Measurements from ENCODE around the gene SLC29A4.

SLC29A4 gene

DNA sequence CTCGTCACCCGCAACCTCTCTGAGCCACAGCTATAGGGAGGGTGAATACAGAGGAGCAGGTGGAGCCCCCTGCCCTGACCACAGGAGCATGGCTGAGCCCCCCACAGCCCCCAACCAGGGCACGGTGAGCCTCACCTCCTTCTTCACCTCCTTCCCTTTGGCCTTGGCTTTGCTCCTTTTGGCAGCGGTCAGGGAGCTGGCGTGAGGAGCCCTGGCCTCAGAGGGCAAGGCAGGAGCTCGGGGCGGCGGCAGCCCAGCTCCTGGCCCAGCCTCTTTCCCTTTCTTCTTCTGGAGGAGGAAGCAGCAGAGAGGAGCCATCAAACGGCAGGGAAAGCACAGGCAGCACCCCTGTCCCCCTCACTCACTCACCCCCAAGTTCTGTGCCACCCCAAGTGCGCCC, 42.2 kb downstream of the SLC29A4 start:
- DNase-seq, result no peak

DNA sequence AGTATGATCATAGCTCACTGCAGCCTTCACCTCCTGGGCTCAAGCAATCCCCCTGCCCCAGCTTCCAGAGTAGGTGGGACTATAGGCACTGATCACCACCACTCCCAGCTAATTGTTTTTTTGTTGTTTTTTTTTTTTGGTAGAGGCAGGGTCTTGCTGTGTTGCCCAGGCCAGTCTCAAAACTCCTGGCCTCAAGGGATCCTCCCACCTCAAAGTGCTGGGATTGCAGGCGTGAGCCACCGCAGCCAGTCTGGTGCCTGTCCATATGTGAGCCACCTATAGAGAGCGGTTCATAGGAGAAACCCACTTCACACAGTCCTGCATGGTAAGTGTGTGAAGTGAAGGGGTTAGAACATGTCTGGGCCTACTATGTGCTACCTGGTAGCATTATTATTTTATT, 47.5 kb downstream of the SLC29A4 start:
- no peak for DNase-seq

DNA sequence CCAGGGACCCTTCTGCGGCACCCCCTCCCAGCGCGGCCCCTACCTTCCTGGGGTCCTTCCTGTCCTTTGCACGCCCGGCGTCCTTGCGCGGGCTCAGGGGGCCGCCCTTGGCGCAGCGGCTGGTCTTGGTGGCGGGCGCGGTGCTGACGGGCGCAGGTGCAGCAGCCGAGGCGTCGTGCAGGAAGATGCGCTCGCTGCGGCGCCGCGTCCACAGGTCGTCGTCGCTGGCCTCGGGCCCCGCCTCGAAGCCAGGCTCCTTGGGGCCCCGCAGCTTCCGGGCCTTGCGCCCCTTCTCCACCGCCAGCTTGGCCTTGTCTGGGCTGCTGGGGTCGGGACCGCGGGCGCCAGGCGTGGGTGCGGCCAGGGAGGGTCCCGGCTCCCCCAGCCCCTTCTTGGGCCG, 49.8 kb downstream of the SLC29A4 start:
- no peak for DNase-seq

DNA sequence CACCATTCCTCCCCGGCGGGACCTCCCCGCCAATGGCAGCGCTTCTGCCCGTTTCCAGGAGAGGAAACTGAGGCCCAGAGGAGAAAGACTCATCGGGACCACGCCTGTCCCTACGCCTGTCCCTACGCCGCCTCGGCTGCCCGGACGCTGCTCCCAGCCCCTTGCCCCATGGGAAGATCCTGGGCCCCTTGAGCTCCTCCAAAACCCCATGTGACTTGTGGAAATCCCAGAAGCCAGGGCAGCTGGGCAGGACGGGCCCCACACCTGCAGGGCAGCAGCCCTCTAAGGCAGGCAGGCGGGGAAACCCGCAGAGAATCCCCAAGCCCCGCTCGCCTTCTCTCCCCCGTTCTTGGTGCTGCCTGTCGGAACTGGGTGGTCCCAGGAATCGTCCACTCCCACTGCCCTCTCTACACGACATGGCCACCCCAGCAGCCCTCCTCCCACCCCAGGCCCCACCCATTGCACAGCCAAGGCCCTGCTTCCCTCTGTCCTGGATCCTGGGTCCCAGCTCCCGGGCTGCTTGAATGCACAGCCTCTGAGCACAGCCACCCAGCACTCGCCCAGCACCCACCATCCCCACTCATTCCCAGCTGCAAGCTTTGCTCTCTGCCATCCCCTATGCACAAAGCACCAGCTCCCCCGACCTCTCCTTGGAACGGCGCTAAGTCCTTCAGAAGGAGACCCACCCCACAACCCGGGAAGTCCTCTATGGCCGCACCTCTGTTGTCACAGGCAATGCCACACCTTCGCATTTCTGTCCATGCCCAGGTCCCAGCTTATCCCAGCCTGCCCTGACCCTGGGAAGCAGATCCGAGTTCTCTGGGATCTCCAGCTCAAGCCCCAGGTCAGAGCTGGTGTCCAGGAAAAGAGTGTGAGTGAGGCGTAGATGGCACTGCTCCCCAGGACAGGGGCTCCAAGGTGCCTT, 50.6 kb downstream of the SLC29A4 start:
- DNase-seq, result no peak

DNA sequence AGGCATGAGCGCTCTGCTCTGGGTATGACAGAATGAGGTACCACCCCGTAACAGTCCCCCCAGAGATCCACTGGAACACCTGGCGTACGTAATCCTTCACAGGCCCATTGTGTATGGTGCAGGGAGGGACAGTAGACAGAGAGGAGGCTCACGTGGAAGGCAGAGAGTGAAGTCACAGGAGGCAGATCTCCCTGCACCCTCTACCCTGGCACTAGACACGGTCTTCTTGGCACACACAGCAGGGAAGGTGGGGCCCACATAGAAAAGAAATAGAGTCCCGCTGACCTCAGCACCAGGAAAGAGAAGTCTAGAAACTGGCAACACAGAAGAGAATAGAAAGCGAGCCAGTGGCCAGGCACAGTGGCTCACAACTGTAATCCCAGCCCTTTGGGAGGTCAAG, 51.9 kb downstream of the SLC29A4 start:
- no peak for DNase-seq

DNA sequence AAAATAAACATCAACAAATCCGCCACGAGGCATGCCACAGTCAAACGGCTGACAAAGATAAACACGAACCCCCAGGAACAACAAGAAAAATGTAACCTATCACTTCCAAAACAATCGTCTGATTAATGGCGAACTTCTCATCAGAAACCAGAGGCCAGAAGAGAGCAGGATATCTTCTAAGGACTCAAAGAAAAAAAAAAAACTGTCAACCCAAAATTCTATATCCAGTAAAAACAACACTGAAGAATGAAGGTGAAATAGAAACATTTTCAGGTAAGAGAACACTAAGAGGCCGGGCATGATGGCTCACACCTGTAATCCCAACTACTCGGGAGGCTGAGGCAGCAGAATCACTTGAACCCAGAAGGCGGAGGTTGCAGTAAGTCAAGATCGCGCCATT, 54.3 kb downstream of the SLC29A4 start:
- DNase-seq, result no peak

DNA sequence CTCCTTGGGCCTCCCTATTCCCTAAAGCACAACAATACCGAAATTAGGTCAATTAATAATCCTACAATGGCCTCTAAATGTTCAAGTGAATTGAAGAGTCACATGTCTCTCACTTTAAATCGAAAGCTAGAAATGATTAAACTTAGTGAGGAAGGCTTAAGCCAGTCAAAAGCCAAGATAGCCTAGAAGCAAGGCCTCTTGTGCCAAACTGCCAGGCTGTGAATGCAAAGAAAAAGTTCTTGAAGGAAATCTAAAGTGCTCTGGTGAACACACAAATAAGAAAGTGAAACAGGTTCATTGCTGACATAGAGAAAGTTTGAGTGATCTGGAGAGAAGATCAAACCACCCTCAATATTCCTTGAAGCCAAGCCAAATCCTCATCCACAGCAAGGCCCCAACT, 57.2 kb downstream of the SLC29A4 start:
- no peak for DNase-seq

DNA sequence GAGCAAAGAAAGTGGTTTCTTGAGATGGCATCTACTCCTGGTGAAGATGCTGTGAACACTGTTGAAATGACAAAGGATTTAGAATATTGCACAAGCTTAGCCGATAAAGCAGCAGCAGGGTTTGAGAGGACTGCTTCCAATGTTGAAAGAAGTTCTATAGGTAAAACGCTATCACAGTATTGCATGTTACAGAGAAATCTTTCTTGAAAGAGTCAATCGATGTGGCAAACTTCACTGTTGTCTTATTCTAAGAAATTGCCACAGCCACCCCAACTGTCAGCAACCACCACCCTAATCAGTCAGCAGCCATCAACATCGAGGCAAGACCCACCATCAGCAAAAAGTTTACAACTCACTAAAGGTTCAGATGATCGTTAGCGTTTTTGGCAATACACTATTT, 59.9 kb downstream of the SLC29A4 start:
- no peak for DNase-seq

DNA sequence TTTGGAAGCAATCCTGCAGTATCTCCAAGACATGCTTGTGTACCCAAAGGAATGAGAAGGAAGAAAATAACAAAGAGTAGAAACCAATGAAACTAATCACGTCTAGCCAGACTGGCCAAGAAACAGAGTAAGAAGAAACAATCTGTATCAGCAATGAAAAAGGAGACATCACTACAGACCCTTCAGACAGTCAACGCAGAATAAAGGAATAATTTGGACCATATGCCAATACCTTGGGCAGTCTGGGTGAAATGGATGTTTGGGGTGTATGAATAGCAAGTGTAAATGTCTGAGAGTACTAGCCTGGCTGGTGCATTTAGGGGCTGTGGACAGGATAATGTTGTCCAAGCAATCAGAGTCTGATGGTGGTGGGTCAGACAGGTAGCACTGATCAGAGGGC, 61.1 kb downstream of the SLC29A4 start:
- no peak for DNase-seq

DNA sequence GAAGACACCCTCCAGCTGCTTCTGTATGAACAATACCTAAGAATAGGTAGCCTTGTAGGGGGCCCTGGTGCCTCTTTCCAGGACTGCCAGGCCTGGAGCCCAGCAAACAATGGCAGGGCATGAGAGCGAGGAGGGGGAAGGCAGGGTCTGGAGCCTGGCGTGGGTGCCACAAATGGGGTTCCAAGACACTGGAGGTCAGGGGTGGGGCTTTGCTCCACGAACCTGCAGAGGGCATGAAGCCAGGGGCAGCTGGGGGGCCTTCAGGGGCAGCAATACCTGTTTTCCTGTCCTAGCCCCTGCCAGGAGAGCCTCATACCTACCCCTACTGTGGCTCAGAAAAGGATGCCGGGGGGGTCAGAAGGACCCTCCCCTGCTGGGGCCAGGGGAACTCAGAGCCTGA, 61.6 kb downstream of the SLC29A4 start:
- DNase-seq, result no peak

DNA sequence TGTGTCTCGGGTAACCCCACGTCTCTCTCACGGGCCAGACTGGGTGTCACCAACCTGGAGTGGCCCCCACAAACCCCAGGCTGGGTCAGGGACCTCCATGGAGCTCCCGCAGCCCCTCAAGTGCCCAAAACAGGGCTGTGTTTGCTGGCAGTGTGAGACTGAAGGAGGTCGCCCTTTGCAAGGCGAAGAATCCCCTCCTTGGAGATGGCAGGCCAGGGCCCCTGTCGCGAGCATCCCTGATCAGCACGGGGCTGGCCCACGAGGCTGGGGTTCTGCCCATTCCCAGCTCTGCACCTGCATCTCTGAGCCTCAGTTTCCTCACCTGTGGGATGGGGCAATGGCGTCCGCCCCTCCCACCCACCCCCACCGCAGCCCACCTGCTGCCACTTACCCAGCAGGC, 62.4 kb downstream of the SLC29A4 start:
- DNase-seq, result no peak

DNA sequence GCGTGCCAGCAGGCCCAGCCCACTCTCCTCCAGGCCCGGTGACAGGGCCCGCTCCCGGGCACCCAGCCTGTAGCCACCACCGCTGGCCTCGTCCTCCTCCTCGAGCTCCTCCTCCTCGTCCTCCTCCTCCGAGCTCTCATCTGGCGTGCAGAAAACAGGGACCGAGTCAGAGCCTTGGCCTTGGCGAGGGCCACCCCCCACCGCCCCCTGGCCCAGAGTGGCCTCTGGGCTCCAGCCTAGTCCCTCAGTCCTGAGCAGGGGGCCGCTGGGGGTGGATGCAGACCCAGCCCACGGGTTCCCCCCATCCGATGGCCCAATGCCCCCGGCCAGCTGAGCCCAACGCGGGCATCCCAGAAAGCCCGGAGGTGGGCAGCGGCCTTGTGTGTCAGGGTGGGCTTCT, 62.9 kb downstream of the SLC29A4 start:
- no peak for DNase-seq

DNA sequence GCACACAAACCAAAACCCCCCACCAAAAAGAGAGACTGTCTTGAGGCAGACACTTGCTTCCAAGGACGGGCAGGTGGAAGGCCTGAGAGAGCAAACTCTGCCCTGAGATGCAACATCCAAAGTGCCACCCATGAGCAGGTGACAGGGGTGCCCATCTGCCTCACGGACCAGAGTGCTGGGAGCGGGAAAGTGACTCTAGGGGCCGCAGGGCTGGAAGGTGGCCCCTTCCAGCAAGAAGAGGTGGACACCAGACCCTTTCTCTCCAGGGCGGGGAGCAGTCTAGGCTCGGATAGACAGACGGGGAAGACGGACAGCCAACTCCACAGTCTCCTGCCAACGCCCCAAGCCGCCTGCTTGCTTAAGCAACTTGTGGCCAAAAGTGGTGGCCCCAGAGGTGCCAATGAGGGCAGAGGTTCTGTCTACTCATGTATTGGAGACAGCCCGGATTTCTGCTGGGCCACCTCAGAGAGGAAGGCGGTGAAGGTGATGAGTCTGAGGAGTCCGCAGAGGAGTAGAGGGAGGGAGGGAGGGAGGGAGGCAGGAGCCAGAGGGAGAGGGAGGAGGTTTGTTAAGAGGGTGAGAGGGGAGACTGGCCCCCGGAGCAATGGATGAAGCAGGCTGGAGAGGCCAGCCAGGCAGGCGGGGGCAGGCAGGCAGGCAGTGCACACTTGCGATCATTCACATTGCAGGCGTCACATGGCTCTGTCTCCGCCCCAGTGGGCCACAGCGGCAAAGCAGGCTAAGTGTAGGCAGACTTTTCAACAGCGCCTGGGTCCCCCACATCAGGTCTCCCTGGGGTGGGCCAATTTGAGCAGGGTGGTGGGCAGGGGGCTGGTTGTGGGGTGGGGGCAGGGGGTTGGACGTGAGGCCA, 65.6 kb downstream of the SLC29A4 start:
- no peak for DNase-seq

DNA sequence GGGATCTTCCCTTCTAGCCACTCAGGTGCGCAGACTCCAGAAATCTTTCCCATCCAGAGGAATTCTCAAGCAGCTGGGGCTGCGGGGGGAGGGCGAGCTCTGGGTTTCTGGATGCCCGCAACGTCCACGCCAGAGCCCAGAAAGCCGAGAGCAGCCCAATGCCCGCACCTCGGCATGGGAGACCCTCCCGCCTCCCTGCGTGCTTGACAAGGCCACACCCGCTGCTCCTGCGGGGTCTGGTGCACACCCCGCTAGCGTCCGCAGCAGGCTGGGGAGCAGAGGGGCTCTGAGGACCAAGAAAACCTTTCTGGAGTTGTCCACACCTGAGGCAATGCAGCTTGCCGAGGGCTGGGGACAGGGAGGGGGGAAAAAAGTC, 66.2 kb downstream of the SLC29A4 start:
- no peak for DNase-seq

DNA sequence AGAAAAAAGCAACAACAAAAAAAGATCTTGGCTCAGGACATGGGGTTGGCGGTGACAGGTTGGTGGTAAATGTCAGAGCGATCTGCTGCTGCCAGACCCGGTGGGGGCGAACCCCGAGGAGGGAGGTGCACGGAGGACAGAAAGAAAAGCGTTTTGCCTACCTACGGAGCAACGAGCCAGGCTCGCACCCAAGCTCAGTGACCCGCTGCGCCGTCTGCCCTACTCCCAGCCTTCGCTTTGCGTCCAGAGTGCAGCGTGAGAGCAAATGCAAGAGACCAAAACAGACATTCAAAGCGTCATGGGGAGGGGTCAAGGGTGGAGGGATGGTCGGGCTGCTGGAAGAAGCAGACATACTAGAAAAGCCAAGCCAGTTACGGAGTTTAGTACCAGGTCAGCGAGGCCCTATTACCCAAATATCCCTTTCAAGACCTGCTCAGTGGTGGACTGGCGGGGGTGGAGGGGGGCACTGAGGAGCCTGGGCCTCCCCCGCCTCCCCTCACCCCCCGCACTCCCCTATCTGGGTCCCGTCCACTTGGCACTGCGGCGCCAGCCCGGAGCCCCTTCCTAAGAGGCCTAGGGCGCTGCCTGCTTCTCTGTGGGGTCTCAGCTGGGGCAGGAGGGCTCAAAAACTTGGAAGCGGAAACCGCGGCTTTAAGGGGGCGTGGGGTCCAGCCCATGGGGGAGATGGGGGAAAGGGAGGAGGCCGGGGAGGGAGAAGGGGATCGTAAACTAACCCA, 66.9 kb downstream of the SLC29A4 start:
- DNase-seq, result no peak

DNA sequence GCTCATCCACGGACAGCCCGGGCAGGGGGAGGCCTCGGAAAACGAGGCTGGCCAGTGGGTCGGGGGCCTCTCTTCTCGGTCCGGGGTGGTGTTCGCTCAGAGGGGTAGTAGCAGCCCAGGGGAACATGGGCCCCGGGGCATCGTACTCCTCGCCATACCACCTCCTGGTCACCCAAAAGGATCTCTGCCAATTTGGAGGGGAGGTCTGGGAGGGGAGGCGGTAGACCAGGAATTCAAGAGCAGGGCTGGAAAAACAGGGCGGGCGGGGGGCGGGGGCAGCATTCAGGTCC, 67.4 kb downstream of the SLC29A4 start:
- DNase-seq, result no peak

DNA sequence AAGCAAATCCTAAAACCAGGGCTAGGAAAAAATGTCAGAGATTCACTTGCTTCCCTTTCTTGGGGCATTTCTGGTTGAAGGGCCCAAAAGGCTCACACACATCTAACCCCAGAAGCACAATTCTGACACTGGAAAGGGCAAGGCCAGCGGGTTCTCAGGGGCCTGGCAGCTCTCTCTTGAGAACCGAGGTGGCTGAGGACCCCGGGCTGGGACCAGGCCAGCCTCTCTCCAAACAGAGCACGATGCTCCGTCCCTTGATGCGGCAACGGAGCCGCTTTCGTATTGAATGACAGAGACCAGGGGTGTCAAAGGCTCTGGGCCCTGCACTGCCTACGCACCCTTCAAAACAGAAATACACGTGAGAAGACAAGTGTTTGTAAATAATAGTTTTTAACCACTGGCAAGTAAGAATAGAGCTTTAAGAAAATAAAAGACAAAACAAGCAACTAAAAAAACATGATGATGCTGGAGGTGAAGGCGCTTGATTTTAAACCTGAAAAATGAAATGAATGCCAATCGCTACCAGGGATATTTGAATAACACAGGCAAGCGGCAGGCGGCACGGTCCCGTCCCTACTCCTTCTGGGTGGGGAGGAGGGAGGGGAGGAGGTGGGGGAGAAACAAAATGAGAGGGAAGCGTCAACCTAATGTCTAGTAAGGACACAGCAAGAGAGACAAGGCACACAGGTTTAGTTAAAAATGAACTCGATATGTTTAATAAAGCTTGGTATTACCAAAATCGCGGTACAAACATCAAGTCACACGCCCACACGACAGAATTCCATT, 68.0 kb downstream of the SLC29A4 start:
- DNase-seq, result no peak

DNA sequence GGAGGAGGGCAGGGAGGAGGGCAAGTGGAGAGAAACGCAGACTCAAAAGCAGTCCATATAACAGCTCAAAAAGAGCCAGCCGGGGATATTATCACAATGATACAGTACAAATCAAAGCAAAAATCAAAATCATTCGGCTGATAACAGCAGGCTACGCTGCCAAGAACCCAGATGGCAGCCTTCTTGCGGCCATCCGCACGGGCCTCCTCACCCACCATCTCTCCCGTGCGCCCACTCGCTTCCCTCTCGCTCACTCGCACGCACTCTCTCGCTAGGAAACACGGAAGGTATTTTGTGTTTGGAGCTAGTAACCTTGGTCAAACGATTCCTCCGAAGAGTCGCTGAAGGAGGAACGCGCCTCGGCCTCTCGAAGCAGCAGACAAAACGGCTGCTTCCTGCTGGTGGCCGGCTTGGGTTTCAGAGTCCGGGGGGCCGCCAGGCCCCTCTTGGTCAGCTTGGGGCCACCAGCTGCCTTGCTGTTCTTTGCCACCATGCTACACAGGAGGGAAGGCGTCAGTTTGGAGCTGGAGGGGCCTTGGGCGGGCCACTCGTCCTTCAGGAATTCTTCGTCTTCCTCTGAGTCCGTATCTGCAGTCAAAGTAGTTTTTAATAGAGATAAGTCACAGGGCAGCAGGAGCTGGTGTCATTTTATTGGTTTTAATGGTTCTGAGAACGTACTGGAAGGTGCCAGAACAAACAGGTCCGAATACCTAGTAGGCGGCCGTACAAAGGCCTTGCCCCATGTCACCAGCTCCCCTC, 68.9 kb downstream of the SLC29A4 start:
- DNase-seq, result no peak

DNA sequence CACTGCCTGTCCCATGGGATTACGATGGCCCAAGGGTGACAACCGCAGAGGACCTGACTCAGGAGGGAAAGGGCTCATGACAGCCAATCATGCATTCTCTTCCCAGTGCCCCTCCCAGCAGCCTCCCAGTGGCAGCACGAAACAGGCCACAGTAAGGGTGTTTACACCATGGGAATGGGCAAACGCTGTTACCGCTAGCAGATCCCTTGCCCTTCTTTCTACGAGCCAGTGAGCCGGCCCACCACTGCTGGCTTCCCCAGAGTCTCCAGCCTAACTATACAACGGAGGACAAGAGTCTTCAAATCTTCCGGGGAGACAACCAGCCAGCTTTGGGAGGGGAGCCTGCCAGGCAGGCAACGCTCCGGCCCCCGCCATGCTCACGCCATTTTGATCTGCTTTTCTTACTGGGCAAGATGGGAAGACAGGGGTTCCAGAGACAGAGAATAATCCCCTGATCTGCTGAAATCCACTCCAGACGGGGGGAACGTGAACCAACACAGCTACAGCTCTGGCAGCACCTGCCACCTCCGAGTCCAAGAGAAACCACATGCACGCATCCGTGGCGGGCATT, 69.8 kb downstream of the SLC29A4 start:
- DNase-seq, result no peak

DNA sequence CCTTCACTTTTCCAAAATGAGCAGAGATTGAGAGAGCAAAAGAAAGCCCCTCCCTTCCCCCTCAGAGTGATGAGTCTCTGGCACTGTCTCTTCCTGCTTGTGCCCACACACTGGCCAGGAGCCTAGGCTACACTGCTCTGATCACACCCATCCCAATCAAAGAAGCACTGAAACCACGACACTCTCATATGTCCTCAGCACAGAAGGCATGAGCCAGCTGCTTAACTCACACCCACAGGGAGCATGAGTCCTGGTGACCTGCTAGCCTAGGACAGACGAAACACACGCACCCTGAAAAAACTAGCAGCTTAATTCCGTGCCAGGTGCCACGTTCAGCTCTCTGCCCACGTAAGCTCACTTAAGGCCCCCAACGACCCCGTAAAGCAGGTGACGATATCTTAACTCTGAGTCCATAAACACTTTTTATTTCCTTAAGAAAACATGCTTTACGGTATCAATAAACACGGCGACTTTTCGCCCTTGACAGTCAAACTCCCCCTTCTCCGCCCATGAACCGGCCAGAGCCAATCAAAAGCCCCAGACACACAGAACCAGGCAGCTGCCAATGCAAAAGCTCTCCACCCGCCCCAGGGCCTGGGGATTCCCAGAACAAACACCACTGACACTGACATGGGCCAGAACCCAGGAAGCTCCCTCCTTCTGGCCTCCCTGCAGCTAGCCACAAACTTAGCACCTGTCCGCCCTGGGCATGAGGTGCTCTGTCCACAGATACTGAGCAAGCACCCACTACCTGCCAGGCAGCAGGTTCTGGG, 71.9 kb downstream of the SLC29A4 start:
- DNase-seq, result peak; percentile 44
